ENCODE measurements around the gene RBM23.
A peak's percentile ranks its signal among the peaks of the same experiment; 100 is the strongest.
"Not testable (repeated sequence)": the region's sequence is repeated elsewhere in the genome, so short reads cannot be mapped to it uniquely, and the experiment has no call there.

RBM23 gene

DNA sequence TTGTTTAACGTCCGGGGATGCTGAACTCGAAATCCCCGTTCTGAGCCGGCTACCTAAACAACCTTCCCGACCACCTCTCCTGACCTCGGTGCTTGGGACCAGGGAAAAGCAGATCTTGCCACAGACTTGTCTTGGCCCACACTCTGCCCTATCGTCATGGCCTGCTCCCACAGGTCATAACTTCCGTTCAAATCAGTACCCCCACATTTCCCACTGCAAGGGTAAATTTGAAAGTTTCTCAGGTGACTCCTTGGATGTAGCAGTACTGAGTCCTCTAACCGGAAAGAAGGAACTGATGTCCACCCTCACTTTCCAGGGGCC, 612 bp upstream of the RBM23 start:
- Histone ChIP-seq H3K4me1 (ENCODE audit: insufficient read depth, low read length, severe bottlenecking) (peaks cover 33% of the 10 kb centered on the region), H3K4me2 (ENCODE audit: low read length) (peak overlapping the region; percentile 77), H3K9ac (ENCODE audit: low read length) (peak overlapping the region; percentile 59), H3K36me3 (ENCODE audit: insufficient read depth, low read length) (peaks cover 61% of the 10 kb centered on the region), H3K4me3 (ENCODE audit: low read depth, low read length, poor library complexity, severe bottlenecking) (peak overlapping the region; percentile 57), H3K79me2 (ENCODE audit: insufficient read depth, low read length) (peaks cover 32% of the 10 kb centered on the region), H3K27ac (ENCODE audit: low read depth, low read length, poor library complexity, severe bottlenecking) (peak overlapping the region; percentile 83), H3K9me2 (ENCODE audit: low read depth, low read length) (no peaks in the 10 kb centered on the region), H4K20me1 (ENCODE audit: insufficient read depth, low read length) (no peaks in the 10 kb centered on the region), H3K9me3 (ENCODE audit: low read length) (no peaks in the 10 kb centered on the region), H2AFZ (ENCODE audit: low read length) (no peak overlapping the region), H3F3A (ENCODE audit: insufficient read depth, low read length) (0 out of 2 replicates have a peak, but pooled peaks cover 3% of the 10 kb centered on the region), H3K27me3 (ENCODE audit: insufficient read depth, low read length) (no peaks in the 10 kb centered on the region)
- no peak for TF ChIP-seq EZH2 (IDR thresholded peaks at IDR 0.05; ENCODE audit: borderline replicate concordance, low read length)
- TF ChIP-seq, protein P1, sequence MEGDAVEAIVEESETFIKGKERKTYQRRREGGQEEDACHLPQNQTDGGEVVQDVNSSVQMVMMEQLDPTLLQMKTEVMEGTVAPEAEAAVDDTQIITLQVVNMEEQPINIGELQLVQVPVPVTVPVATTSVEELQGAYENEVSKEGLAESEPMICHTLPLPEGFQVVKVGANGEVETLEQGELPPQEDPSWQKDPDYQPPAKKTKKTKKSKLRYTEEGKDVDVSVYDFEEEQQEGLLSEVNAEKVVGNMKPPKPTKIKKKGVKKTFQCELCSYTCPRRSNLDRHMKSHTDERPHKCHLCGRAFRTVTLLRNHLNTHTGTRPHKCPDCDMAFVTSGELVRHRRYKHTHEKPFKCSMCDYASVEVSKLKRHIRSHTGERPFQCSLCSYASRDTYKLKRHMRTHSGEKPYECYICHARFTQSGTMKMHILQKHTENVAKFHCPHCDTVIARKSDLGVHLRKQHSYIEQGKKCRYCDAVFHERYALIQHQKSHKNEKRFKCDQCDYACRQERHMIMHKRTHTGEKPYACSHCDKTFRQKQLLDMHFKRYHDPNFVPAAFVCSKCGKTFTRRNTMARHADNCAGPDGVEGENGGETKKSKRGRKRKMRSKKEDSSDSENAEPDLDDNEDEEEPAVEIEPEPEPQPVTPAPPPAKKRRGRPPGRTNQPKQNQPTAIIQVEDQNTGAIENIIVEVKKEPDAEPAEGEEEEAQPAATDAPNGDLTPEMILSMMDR (IDR thresholded peaks at IDR 0.05; ENCODE audit: low read length), result no peak

DNA sequence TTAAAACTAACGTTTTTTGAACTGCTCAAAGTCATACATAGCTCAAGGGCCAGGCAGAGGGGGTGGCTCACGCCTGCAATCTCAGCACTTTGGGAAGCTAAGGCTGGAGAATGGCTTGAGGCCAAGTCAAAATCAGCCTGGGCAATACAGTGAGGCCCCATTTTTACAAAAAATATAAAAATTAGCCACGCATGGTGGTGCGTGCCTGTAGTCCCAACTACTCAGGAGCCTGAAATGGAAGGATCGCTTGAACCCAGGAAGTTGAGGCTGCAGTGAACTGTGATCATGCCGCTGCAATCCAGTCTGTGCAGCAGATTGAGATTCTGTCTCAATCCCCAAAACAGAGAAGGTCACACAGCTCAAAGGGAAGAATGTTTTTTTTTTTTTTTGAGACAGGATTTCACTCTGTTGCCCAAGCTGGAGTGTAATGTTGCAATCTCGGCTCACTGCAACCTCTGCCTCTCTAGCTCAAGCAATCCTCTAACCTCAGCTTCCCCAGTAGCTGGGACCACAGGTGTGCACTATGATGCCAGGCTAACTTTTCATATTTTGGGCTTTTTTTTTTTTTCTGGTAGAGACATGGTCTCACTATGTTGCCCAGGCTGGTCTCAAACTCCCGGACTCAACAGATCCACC, 2.9 kb downstream of the RBM23 start:
- H2AFZ ChIP-seq (ENCODE audit: low read length), result no peak overlapping the region
- H3K9me2 ChIP-seq (ENCODE audit: low read depth, low read length), result no peaks in the 10 kb centered on the region
- peak overlapping the region; percentile 95; the same call in 1 of the 2 replicates for H3K4me2 ChIP-seq (ENCODE audit: low read length)
- no peak overlapping the region for H3K4me3 ChIP-seq (ENCODE audit: low read depth, low read length, poor library complexity, severe bottlenecking)
- no peaks in the 10 kb centered on the region for H4K20me1 ChIP-seq (ENCODE audit: insufficient read depth, low read length)
- H3K9me3 ChIP-seq (ENCODE audit: low read length), result no peaks in the 10 kb centered on the region
- no peaks in the 10 kb centered on the region for H3K27me3 ChIP-seq (ENCODE audit: insufficient read depth, low read length)
- peaks cover 33% of the 10 kb centered on the region for H3K4me1 ChIP-seq (ENCODE audit: insufficient read depth, low read length, severe bottlenecking)
- peak overlapping the region; percentile 18; the same call in 1 of the 2 replicates for H3K9ac ChIP-seq (ENCODE audit: low read length)
- H3F3A ChIP-seq (ENCODE audit: insufficient read depth, low read length), result 0 out of 2 replicates have a peak, but pooled peaks cover 3% of the 10 kb centered on the region
- peak overlapping the region; percentile 29 for H3K27ac ChIP-seq (ENCODE audit: low read depth, low read length, poor library complexity, severe bottlenecking)
- peaks cover 50% of the 10 kb centered on the region for H3K36me3 ChIP-seq (ENCODE audit: insufficient read depth, low read length)
- H3K79me2 ChIP-seq (ENCODE audit: insufficient read depth, low read length), result peaks cover 60% of the 10 kb centered on the region
- TF ChIP-seq, protein P1 (IDR thresholded peaks at IDR 0.05; ENCODE audit: low read length), result no peak
- TF ChIP-seq EZH2 (IDR thresholded peaks at IDR 0.05; ENCODE audit: borderline replicate concordance, low read length), result no peak

DNA sequence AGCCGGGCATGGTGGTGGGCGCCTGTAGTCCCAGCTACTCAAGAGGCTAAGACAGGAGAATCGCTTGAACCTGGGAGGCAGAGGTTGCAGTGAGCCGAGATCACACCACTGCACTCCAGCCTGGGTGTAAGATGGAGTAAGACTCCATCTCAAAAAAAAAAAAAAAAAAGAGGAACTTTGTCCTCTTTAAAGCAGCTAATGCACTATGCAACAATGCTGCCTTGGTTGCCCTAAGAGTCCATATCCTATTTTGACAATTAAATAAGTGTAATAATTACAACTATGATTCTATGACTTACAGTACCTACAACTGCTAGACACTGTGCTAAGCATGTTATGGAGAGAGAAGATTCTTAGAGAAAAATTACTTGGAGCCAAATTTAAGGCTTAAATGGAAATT, 4.1 kb downstream of the RBM23 start:
- Histone ChIP-seq H3K36me3 (ENCODE audit: insufficient read depth, low read length) (peaks cover 43% of the 10 kb centered on the region), H3K4me1 (ENCODE audit: insufficient read depth, low read length, severe bottlenecking) (peaks cover 30% of the 10 kb centered on the region), H3K79me2 (ENCODE audit: insufficient read depth, low read length) (peaks cover 61% of the 10 kb centered on the region)
- not testable (repeated sequence) for H3F3A ChIP-seq (ENCODE audit: insufficient read depth, low read length); H3K4me3 ChIP-seq (ENCODE audit: low read depth, low read length, poor library complexity, severe bottlenecking); H3K27me3 ChIP-seq (ENCODE audit: insufficient read depth, low read length); H3K27ac ChIP-seq (ENCODE audit: low read depth, low read length, poor library complexity, severe bottlenecking); H3K9ac ChIP-seq (ENCODE audit: low read length); H3K4me2 ChIP-seq (ENCODE audit: low read length); H2AFZ ChIP-seq (ENCODE audit: low read length); H4K20me1 ChIP-seq (ENCODE audit: insufficient read depth, low read length); H3K9me2 ChIP-seq (ENCODE audit: low read depth, low read length); H3K9me3 ChIP-seq (ENCODE audit: low read length)

DNA sequence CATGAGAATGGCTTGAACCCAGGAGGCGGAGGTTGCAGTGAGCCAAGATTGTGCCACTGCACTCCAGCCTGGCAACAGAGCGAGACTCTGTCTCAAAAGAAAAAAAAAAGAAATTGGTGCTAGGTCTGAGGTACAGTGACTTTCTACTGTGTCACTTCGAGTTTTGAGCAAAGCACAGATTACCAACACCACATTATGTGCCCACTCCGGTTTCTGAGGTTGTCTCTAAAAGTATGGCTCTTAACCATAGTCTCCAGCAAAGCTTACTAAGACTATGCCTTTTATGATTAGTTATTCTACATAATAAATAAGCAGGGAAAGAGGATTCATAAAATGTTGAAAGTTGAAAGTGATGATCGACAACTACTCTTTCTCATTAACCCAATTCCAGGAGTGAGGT, 8.0 kb downstream of the RBM23 start:
- H3K9ac ChIP-seq (ENCODE audit: low read length), result no peak overlapping the region
- H3K4me3 ChIP-seq (ENCODE audit: low read depth, low read length, poor library complexity, severe bottlenecking), result no peak overlapping the region
- H2AFZ ChIP-seq (ENCODE audit: low read length), result no peak overlapping the region
- no peaks in the 10 kb centered on the region for H3F3A ChIP-seq (ENCODE audit: insufficient read depth, low read length)
- no peak overlapping the region for H3K4me2 ChIP-seq (ENCODE audit: low read length)
- no peaks in the 10 kb centered on the region for H3K27me3 ChIP-seq (ENCODE audit: insufficient read depth, low read length)
- no peak overlapping the region for H3K27ac ChIP-seq (ENCODE audit: low read depth, low read length, poor library complexity, severe bottlenecking)
- TF ChIP-seq EZH2 (IDR thresholded peaks at IDR 0.05; ENCODE audit: borderline replicate concordance, low read length), result no peak
- TF ChIP-seq, protein P1 (IDR thresholded peaks at IDR 0.05; ENCODE audit: low read length), result no peak
- H3K4me1 ChIP-seq (ENCODE audit: insufficient read depth, low read length, severe bottlenecking), result peaks cover 3% of the 10 kb centered on the region
- H3K9me3 ChIP-seq (ENCODE audit: low read length), result no peaks in the 10 kb centered on the region
- H3K79me2 ChIP-seq (ENCODE audit: insufficient read depth, low read length), result peaks cover 34% of the 10 kb centered on the region
- H3K36me3 ChIP-seq (ENCODE audit: insufficient read depth, low read length), result peaks cover 66% of the 10 kb centered on the region
- no peaks in the 10 kb centered on the region for H3K9me2 ChIP-seq (ENCODE audit: low read depth, low read length)
- no peaks in the 10 kb centered on the region for H4K20me1 ChIP-seq (ENCODE audit: insufficient read depth, low read length)
